Stimulated activated CD4-positive, alpha-beta T cell treated with anti-CD3 and anti-CD28 coated beads, Interleukin-1b, Interleukin-23, amount 100 ng/mL, for 48 hours (primary cell): ENCODE measurements around the gene FBXL2.

ENCODE experiments used
- DNase-seq: peaks from one replicate; pipeline ENCODE4 v3.0.0-alpha.2; 2020

The FBXL2 gene

DNA sequence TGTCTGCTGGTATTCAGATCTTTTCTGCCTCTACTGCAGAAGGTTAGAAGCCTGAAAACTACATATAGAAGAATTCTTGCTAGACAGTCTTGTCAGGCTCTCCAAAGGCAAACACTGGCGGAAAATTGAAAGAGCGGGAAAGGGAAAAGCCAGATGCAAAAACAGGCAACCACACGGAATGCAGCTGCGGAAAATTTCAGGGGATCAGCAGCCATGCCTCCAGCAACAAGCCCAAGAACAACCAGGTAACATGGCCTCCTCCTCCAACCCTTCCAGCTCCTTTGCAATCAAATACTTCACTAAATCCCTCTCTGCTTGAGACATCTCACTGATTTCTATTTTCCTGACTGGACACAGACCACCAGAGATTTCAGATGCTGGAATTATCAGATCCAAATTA lies 153.3 kb downstream of the FBXL2 start:
- DNase-seq, result no peak

DNA sequence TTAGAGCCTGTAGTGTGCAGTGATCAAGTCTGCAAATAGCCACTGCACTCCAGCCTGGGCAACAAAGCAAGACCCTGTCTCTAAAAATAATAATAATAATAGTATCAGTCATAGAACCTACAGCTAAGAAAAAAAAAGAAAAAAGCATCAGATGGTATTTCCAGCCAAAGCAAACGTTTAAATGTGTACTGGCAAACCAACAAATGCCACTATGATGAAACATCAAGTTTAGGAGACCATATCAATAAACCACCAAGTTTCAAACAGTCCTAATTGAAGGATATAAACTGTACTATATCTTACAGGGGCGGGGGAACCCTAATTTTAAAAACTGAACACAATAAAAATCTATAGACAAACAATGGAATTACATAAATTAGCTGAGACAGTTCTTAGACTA lies 156.6 kb downstream of the FBXL2 start:
- no peak for DNase-seq
